T-helper 2 cell treated with Interferon-gamma antibody and Interleukin-4, amounts not matched to agents 100 ng/mL and 5 ng/mL, for 36 hours (primary cell): ENCODE measurements around the gene DUSP10. TPM values are rescaled to one million over a fixed set of nuclear protein-coding genes. Genes with fewer than 3 reads are reported as not detected.

ENCODE experiments used
- intact Hi-C: fragments of 100-400 bp; cut with micrococcal nuclease; formaldehyde crosslinking; loops from one replicate; pipeline ENCODE4 v1.15.1; 2023
- total RNA-seq: library from RNA; stranded (reverse); gene quantifications from 2 replicates; pipeline ENCODE4 v1.2.3, GENCODE V29; 2022

DUSP10 gene
- total RNA-seq, 1 donor from 2014 or later = 13.9 TPM

DNA sequence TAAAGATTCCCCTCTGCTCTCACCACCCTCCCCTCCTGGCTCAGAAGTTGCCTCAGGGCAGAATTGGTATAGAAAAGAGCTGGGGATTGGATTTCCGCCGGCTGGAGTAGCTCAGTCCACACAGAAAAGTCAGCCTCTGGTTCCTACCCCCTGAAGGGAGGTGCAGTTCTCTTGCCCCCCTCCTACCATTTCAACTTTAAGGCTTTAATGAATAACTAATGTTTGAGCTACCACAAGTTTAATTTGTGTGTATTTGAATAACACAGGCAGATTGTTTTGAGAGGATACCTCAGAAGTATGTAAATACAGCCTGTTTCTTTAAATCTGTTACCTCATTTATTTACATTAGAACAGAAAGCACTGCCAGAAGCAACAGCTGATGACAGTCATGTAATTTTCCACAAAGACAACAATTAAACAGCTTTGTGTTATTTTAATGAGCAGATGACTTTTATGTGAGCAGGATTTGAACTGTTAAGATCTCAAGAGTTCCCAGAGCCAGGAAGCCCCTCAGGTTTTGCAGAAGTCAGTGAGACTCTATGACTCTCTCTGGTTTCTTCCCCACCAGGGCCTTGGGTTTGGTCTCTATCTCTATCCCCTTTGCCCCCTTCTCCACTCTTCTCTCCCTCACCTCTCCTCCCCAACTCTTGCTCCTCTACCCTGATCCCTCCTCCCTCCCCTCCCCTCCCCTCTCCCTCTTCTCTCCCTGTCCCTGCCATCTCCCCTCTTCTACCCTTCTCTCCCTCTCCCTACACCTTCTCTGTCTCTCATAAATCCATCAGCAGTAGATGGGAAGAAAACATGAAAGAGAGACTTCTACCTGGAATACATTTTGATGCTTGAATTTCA lies 26.3 kb downstream of the DUSP10 start:
- intact Hi-C loops = no loop called here

DNA sequence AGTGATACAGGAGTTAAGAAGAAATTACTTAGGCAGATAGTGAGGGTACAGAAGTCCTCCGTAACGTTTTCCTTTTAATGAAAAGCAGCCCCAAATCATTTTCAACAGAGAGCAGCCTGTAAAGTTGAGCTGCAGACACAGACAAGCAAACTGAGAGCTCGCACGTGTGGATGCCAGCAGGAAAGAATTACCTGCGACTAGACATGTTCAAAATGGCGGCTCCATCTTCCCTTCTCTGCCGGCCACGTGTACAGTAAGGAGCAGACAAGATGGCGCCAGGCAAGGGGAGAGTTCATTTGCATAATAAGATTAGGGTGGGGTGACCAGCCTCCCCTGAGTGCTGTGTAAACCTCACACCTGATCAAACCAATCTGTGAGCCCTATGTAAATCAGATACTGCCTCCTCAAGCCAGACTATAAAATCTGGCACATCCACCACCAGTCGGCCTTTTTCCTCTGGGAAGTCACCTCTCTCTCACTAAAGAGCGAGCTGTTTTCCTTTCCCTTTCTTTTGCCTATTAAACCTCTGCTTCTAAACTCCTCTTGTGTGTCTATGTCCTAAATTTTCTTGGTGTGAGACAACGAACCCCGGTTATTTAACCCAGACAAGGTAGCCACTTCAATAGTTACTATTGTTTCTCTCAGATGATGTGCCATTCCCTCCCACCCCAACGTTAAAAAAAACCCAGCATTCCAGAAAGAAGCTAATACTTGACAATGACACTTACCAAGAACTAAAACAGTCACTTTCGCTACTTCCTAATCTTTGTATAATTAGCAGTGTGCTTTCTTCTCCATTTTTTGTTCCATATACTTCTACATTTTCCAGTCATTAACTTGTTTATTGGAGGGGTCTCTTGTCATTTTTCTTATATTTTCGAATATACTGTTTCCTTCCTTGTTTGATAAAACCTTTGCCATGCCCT lies 27.4 kb downstream of the DUSP10 start:
- intact Hi-C loops = loop anchor here (5.0 kb wide), 2 partner anchors 77 to 998 kb away; partner anchors contain the start of genes AIDA and BROX

DNA sequence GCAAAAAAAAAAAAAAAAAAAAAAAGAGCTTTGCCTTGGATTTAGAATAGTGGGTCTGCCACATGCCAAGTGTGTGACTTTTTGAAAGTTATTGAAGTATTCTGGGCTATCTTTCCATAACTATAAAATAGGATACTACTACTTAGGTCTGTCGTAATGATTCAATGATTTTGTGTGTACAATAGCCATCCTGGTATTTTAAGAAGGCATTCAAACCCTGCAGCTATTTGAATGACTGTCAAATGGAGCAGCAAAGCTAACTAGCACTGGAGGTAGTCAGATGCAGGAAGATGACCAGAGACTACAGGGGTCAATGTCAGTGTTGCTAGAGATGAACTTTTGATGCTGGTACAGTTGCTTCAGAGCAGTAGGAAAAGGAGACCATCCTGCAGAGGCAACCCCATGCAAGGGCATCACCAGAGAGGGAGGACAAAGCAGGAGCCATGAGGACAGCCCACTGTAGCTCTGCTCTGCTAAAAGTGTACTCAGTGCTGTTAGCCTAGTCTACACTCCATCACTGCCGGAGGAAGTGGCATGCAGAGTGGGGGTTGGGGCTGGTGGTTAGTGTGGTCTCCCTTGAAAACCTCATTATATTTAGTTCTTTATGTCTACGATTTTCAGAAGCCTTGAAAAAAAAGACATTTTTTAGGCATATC lies 29.0 kb downstream of the DUSP10 start:
- intact Hi-C loops = loop anchor here (1.0 to 5.0 kb wide), 6 partner anchors 13 to 999 kb away; partner anchors contain the start of genes AIDA, BROX and DUSP10

DNA sequence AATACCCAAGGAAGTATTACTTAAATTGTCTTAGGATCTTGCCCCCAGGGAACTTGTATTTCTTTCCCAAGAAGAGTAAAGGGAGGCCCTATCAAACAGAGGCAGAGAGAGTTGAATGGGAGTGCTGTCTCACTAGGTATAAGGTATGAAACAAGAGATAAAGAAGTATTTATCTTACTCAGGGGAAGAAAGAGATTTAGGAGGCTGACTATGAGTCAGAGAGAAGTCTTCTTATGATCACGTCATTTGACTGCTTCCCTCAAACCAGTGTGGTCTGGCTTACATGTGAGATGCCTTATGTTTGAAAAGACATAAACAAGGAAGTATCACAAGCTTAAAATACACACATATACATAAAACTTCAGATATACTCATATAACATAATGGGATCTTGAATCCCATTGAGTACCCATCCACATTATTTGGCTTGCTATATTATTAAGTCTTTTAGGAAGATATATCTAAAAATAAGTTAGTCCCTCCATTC lies 29.6 kb downstream of the DUSP10 start:
- intact Hi-C loops = loop anchor here (5.0 kb wide), 2 partner anchors 75 to 1000 kb away; partner anchors contain the start of genes AIDA and BROX

- intact Hi-C loops = loop anchor here (5.0 kb wide), 2 partner anchors 74 to 1001 kb away; partner anchors contain the start of genes AIDA and BROX
Observed at GRCh38 chr1:221711656-221712055, 30.2 kb downstream of the DUSP10 start.

- intact Hi-C loops = loop anchor here (5.0 kb wide), 2 partner anchors 74 to 1001 kb away; partner anchors contain the start of genes AIDA and BROX
Observed at GRCh38 chr1:221711063-221711577, 30.8 kb downstream of the DUSP10 start.

DNA sequence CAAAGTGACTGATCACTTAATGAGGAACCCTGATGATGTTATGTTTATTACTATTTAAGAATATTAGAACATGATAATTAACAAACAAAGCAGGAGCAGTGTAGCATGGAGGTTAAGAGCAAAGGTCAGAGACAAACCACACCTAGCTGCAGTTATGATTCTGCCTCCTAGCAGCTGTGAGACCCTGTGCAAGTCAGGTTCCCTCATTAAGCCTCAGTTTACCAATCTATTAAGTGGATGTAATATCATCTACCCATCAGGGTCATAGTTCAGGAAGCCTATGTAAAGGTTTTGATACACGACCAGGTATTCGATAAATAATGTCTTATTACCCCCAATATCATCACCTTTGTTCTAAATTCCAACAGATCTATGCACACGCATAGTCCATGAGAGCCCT lies 32.0 kb downstream of the DUSP10 start:
- intact Hi-C loops = loop anchor here (5.0 kb wide), 2 partner anchors 73 to 1002 kb away; partner anchors contain the start of genes AIDA and BROX

DNA sequence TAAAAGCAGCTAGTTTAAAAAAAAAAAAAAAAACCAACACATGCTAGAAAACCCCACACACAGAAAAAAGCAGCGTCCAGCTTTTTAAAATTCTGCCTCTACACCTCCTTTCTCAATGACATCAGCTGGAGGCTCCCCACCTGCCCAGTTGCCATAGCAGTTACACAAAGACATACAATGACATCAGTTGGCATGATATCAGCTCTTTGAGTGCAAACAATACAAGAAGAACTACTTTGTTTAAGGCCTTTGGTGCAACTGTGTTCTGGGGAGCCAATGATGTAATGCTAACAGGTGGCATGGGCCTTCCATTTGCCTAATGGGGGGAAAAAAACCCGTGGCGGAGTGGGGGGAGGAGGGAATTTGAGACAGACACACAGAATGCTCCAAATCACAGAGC lies 32.9 kb downstream of the DUSP10 start:
- intact Hi-C loops = loop anchor here (1.0 kb wide), 5 partner anchors 17 to 129 kb away; partner anchors contain the start of gene DUSP10

DNA sequence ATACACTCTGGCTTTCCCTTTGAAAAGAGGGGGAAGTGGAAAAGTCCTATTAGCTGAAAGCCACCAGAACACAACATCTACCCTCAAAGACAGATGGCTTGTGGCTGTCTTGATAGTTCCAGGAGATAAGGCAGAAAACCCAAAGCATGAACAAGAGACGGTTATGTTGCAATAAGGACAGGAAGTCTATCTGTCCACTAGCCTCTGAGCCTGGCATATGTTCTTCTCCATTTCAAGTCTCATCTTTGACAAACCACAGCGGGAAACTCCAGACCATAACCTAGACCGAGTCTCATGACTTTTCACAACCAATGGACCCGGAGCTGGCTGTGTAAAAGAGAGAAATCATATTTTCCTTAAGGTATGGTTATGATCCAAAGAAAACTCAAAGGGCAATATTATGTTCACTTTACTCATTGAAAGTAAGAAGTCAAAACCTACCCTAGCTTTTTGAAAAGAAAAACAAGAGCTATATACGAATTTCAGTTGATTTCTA lies 33.8 kb downstream of the DUSP10 start:
- intact Hi-C loops = loop anchor here (1.0 kb wide), 5 partner anchors 18 to 130 kb away; partner anchors contain the start of gene DUSP10

- intact Hi-C loops = no loop called here
Observed at GRCh38 chr1:221706876-221707582, 34.9 kb downstream of the DUSP10 start.

GRCh38 chr1:221706191-221706590 lies 35.7 kb downstream of the DUSP10 start:
- intact Hi-C loops = no loop called here

GRCh38 chr1:221704306-221704705 lies 37.6 kb downstream of the DUSP10 start:
- intact Hi-C loops = no loop called here

GRCh38 chr1:221701570-221702186 lies 40.2 kb downstream of the DUSP10 start:
- intact Hi-C loops = no loop called here

- intact Hi-C loops = no loop called here
Observed at GRCh38 chr1:221700948-221701347, 40.9 kb downstream of the DUSP10 start.

DNA sequence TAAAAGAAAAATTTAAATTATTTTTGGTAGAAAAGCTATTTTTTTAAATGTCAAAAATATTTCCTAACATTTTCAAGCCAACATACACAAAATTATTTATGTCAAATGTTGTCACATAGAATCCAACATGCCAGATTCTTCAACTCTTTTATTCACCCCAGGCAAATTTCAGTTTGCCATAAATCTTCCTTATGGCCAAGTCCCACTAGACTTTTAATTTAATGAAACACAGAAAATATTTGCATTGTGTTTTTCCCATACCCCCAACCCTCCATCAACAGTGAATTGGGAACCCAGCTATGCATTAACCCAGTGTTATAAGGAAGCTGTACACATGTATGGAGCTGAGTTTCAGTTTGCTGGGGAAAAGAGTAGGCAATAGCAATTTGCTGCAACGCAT lies 41.4 kb downstream of the DUSP10 start:
- intact Hi-C loops = no loop called here

GRCh38 chr1:221699978-221700519 lies 41.8 kb downstream of the DUSP10 start:
- intact Hi-C loops = no loop called here

DNA sequence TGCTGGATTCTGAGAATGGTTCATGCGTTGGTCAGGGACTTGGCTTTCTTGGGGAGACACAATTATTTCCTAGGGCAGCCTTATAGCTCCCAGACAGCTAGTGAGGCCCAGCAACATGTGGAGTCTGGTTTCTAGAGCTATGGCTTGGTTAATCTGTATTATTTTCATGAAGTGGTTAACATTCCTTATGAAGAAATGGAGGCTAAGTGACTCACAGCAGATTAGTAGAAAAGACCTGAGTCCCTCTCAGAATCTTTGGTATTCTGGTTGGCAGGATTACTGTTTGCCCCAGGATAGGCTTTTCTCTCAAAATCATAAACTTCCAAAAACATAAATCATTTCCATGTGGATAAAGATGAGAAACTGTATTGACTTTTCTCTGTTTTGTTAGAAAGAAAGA lies 42.3 kb downstream of the DUSP10 start:
- intact Hi-C loops = no loop called here

- intact Hi-C loops = no loop called here
Observed at GRCh38 chr1:221698579-221699349, 43.1 kb downstream of the DUSP10 start.
